GM19395 (cell line): ENCODE measurements around the gene GNAO1.

Experiments used
- ATAC-seq: cut with Tn5 transposase; IDR thresholded peaks from one replicate; pipeline ENCODE4 v1.9.1; 2021; ENCODE audit warnings: mild to moderate bottlenecking, moderate library complexity; ENCODE audit not compliant: unreplicated experiment

GNAO1 gene

GRCh38 chr16:56263711-56264608 is 72.7 kb downstream of the GNAO1 start:
- no peak for ATAC-seq

GRCh38 chr16:56264609-56264972 is 73.3 kb downstream of the GNAO1 start:
- ATAC-seq, result no peak

- ATAC-seq, result no peak
Measured at GRCh38 chr16:56265184-56265583, 73.9 kb downstream of the GNAO1 start.

- ATAC-seq, result no peak
Measured at GRCh38 chr16:56265746-56266145, 74.5 kb downstream of the GNAO1 start.

GRCh38 chr16:56266641-56267607 is 75.6 kb downstream of the GNAO1 start:
- ATAC-seq, result no peak

- no peak for ATAC-seq
Measured at GRCh38 chr16:56267888-56268287, 76.6 kb downstream of the GNAO1 start.

- ATAC-seq, result no peak
Measured at GRCh38 chr16:56268799-56269198, 77.5 kb downstream of the GNAO1 start.

GRCh38 chr16:56269281-56269680 is 78.0 kb downstream of the GNAO1 start:
- no peak for ATAC-seq

GRCh38 chr16:56269811-56270684 is 78.8 kb downstream of the GNAO1 start:
- no peak for ATAC-seq

GRCh38 chr16:56270828-56271227 is 79.5 kb downstream of the GNAO1 start:
- no peak for ATAC-seq

GRCh38 chr16:56272583-56272894 is 81.2 kb downstream of the GNAO1 start:
- ATAC-seq, result no peak

GRCh38 chr16:56273615-56274014 is 82.3 kb downstream of the GNAO1 start:
- ATAC-seq, result no peak

GRCh38 chr16:56274369-56274768 is 83.1 kb downstream of the GNAO1 start:
- no peak for ATAC-seq

GRCh38 chr16:56275076-56275475 is 83.8 kb downstream of the GNAO1 start:
- ATAC-seq, result no peak

- no peak for ATAC-seq
Measured at GRCh38 chr16:56275801-56276200, 84.5 kb downstream of the GNAO1 start.

GRCh38 chr16:56277075-56277474 is 85.8 kb downstream of the GNAO1 start:
- ATAC-seq, result no peak

GRCh38 chr16:56278196-56278855 is 87.0 kb downstream of the GNAO1 start:
- no peak for ATAC-seq

GRCh38 chr16:56279132-56279531 is 87.8 kb downstream of the GNAO1 start:
- peak; percentile 86 for ATAC-seq

GRCh38 chr16:56279914-56280313 is 88.6 kb downstream of the GNAO1 start:
- ATAC-seq, result no peak

- no peak for ATAC-seq
Measured at GRCh38 chr16:56281249-56281805, 90.0 kb downstream of the GNAO1 start.
